Type B pancreatic cell (in vitro differentiated cells): ENCODE results near the gene TMCC1. TPM values are rescaled to one million over a fixed set of nuclear protein-coding genes. Genes with fewer than 3 reads are reported as not detected.

Experiments
- DNase-seq: peaks from one replicate; pipeline ENCODE4 v3.0.0; 2021; ENCODE audit warnings: mixed read lengths; ENCODE audit not compliant: unreplicated experiment; ENCODE audit errors: extremely low spot score
- H3K27ac Mint-ChIP-seq: 2 replicates; pipeline ENCODE4 v1.8.0; 2021; ENCODE audit warnings: mild to moderate bottlenecking, mixed read lengths
- H3K27me3 Mint-ChIP-seq: 2 replicates; pipeline ENCODE4 v1.8.0; 2021; ENCODE audit warnings: mixed read lengths
- H3K36me3 Mint-ChIP-seq: 2 replicates; pipeline ENCODE4 v1.8.0; 2021; ENCODE audit warnings: mixed read lengths
- H3K4me1 Mint-ChIP-seq: one replicate; pipeline ENCODE4 v1.8.0; 2021; ENCODE audit warnings: mixed read lengths; ENCODE audit not compliant: unreplicated experiment
- H3K4me3 Mint-ChIP-seq: 2 replicates; pipeline ENCODE4 v1.8.0; 2021; ENCODE audit warnings: mild to moderate bottlenecking, mixed read lengths
- H3K9me3 Mint-ChIP-seq: 2 replicates; pipeline ENCODE4 v1.8.0; 2021; ENCODE audit warnings: mixed read lengths
- long read RNA-seq: library from polyadenylated mRNA; unstranded; transcript quantifications from one replicate; pipeline ENCODE4 v2.0.0, GENCODE V29; 2020
- total RNA-seq: library from RNA; stranded (reverse); gene quantifications from 2 replicates; pipeline ENCODE4 v1.2.1, GENCODE V29; 2021; ENCODE audit warnings: low replicate concordance
- TF ChIP-seq, protein P1 (sequence below): fragments of 200-600 bp; sonication (generic); conservative IDR thresholded peaks from 2 replicates; pipeline ENCODE4 v1.5.0; 2021; ENCODE audit warnings: antibody characterized with exemption, mild to moderate bottlenecking

TMCC1 gene
- 46.9 and 50.8 TPM in 2 replicates for total RNA-seq
- long read RNA-seq, full-length matches to known transcripts: 2 of 109 reads
- long read RNA-seq, partial matches to known transcripts: 54 of 109 reads
- long read RNA-seq, other reads (novel, unspliced or antisense): 53 of 109 reads

GRCh38 chr3:129893581-129894070, at the start of gene TMCC1:
Gene TMCC1 (minus strand): TSS chr3:129893711.
- TF ChIP-seq, protein P1, sequence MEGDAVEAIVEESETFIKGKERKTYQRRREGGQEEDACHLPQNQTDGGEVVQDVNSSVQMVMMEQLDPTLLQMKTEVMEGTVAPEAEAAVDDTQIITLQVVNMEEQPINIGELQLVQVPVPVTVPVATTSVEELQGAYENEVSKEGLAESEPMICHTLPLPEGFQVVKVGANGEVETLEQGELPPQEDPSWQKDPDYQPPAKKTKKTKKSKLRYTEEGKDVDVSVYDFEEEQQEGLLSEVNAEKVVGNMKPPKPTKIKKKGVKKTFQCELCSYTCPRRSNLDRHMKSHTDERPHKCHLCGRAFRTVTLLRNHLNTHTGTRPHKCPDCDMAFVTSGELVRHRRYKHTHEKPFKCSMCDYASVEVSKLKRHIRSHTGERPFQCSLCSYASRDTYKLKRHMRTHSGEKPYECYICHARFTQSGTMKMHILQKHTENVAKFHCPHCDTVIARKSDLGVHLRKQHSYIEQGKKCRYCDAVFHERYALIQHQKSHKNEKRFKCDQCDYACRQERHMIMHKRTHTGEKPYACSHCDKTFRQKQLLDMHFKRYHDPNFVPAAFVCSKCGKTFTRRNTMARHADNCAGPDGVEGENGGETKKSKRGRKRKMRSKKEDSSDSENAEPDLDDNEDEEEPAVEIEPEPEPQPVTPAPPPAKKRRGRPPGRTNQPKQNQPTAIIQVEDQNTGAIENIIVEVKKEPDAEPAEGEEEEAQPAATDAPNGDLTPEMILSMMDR: no peak
- peaks cover 37% of the 10 kb centered on the region for H3K4me1 Mint-ChIP-seq
- H3K9me3 Mint-ChIP-seq: no peaks in the 10 kb centered on the region
- H3K36me3 Mint-ChIP-seq: peaks cover 8% of the 10 kb centered on the region
- no peaks in the 10 kb centered on the region for H3K27me3 Mint-ChIP-seq
- DNase-seq: peak; percentile 90
- H3K4me3 Mint-ChIP-seq: peak within 1 kb of the TSS; percentile 97
- H3K27ac Mint-ChIP-seq: peak within 1 kb of the TSS; percentile 97

DNA sequence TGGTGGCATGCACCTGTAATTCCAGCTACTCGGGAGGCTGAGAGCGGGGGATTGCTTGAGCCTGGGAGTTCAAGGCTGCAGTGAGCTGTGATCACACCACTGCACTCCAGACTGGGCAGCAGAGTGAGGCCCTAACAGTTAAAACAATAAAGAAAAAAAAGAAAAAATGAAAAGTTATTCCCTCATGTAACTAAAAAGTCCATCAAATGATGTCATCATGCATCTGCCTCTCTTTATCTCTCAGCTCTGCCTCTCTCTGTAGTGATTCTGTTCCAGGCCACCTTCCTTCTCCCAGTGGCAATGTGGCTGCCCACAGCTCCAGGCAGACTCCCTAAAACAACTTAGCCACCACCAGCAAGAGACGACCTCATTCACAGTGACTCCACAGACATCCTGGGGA, 49.5 kb upstream of the TMCC1 start:
- Mint-ChIP-seq H3K9me3 (peaks cover 5% of the 10 kb centered on the region), H3K27ac (no peak overlapping the region), H3K4me3 (no peak overlapping the region), H3K27me3 (peaks cover 14% of the 10 kb centered on the region), H3K36me3 (peaks cover 4% of the 10 kb centered on the region), H3K4me1 (peaks cover 5% of the 10 kb centered on the region)
- no peak for DNase-seq
- TF ChIP-seq, protein P1: no peak

- Mint-ChIP-seq H3K27me3 (peaks cover 14% of the 10 kb centered on the region), H3K4me1 (peaks cover 5% of the 10 kb centered on the region), H3K4me3 (no peak overlapping the region), H3K36me3 (peaks cover 4% of the 10 kb centered on the region), H3K9me3 (peaks cover 5% of the 10 kb centered on the region), H3K27ac (peak overlapping the region; percentile 40)
- TF ChIP-seq, protein P1: peak; percentile 90
- DNase-seq: peak; percentile 78
Measured at GRCh38 chr3:129942296-129942695, 48.8 kb upstream of the TMCC1 start.

DNA sequence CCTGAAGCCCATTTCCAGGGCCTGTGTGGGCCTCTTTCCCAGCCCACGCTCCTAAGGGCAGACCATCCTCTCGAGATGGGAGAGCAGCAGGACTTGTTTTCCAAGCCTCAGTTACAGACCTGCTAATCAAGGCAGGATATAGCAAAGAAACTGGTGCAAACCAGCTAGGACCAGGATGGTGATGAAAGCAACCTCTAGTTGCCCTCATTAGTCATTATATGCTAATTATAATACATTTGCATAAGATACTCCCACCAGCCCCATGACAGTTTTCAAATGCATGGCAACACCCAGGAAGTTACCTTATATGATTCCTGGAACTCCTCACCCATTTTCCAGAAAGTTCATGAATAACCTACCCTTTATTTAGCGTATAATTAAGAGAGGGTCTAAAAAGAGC, 46.6 kb upstream of the TMCC1 start:
- Mint-ChIP-seq H3K36me3 (peaks cover 3% of the 10 kb centered on the region), H3K27ac (no peak overlapping the region), H3K4me1 (peaks cover 8% of the 10 kb centered on the region), H3K4me3 (no peak overlapping the region), H3K27me3 (peaks cover 12% of the 10 kb centered on the region), H3K9me3 (peaks cover 3% of the 10 kb centered on the region)
- DNase-seq: no peak
- TF ChIP-seq, protein P1: no peak

GRCh38 chr3:129938140-129938930, 44.8 kb upstream of the TMCC1 start:
- no peak overlapping the region for H3K4me3 Mint-ChIP-seq
- H3K27ac Mint-ChIP-seq: no peak overlapping the region
- no peaks in the 10 kb centered on the region for H3K9me3 Mint-ChIP-seq
- H3K27me3 Mint-ChIP-seq: peaks cover 7% of the 10 kb centered on the region
- TF ChIP-seq, protein P1: peak; percentile 40
- no peak for DNase-seq
- H3K4me1 Mint-ChIP-seq: peaks cover 13% of the 10 kb centered on the region
- no peaks in the 10 kb centered on the region for H3K36me3 Mint-ChIP-seq
